GM12864 (cell line): ENCODE data around the gene MTHFS.
A peak's percentile ranks its signal among the peaks of the same experiment; 100 is the strongest.
"Not testable (repeated sequence)": the region's sequence is repeated elsewhere in the genome, so short reads cannot be mapped to it uniquely, and the experiment has no call there.

ENCODE experiments used
- DNase-seq: peaks from one replicate; pipeline ENCODE4 v3.0.0-alpha.2; 2011; ENCODE audit warnings: low read depth
- H3K4me3 ChIP-seq: 2 replicates; pipeline ENCODE4 v1.5.1; 2011; ENCODE audit warnings: mild to moderate bottlenecking, low read depth, low read length, control low read depth
- TF ChIP-seq, protein P1 (sequence below): IDR thresholded peaks from 2 replicates; pipeline ENCODE4 v1.5.1; 2011; ENCODE audit warnings: low read depth, mild to moderate bottlenecking, moderate library complexity, low read length, control low read depth, inconsistent platforms; ENCODE audit errors: missing control alignments

MTHFS gene

GRCh38 chr15:79914728-79915127 is 17.9 kb upstream of the MTHFS start:
- H3K4me3 ChIP-seq, result no peak overlapping the region
- DNase-seq, result no peak
- TF ChIP-seq, protein P1, sequence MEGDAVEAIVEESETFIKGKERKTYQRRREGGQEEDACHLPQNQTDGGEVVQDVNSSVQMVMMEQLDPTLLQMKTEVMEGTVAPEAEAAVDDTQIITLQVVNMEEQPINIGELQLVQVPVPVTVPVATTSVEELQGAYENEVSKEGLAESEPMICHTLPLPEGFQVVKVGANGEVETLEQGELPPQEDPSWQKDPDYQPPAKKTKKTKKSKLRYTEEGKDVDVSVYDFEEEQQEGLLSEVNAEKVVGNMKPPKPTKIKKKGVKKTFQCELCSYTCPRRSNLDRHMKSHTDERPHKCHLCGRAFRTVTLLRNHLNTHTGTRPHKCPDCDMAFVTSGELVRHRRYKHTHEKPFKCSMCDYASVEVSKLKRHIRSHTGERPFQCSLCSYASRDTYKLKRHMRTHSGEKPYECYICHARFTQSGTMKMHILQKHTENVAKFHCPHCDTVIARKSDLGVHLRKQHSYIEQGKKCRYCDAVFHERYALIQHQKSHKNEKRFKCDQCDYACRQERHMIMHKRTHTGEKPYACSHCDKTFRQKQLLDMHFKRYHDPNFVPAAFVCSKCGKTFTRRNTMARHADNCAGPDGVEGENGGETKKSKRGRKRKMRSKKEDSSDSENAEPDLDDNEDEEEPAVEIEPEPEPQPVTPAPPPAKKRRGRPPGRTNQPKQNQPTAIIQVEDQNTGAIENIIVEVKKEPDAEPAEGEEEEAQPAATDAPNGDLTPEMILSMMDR, result no peak

- TF ChIP-seq, protein P1, result peak; percentile 5
- H3K4me3 ChIP-seq, DNase-seq: not testable (repeated sequence)
These were observed 12.9 kb upstream of the MTHFS start for GRCh38 chr15:79909556-79910335.

DNA sequence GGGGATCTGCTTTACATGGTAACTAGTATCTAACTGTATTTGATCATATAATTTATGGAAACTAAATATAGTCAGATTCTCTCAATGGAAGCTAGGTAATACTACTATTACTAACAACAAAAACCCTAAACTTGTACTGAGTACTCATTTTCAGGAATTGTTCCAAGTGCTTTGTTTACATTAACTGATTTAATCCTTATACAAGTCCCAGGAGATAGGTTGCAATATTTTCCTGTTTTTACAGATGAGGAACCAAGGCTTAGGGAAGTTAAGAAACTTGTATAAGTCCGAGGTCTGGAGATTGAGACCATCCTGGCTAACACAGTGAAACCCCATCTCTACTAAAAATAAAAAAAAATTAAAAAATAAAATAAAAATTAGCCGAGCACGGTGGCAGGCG is 7.5 kb upstream of the MTHFS start:
- TF ChIP-seq, protein P1, result no peak
- no peak for DNase-seq
- no peak overlapping the region for H3K4me3 ChIP-seq

DNA sequence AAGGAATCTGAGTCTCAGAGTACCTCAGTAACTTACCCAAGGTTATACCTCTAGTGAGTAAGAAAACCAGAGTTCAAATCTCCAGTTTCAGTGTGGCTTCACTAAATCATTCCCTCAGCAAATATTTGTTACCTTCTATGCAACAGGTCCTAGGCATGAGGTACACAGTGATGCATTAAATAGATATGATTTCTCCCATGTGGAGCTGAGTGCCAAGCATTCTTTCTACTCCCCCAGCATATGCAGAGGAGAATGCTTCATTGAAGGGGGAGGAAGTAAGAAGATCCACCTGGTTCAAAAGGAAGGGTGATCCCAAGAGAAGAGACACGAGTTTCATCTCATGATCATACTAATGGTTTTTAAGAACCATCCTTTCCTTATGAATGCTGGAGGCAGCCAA is 6.8 kb upstream of the MTHFS start:
- no peak for DNase-seq
- TF ChIP-seq, protein P1, result no peak
- H3K4me3 ChIP-seq, result no peak overlapping the region

- no peak for DNase-seq
- TF ChIP-seq, protein P1, result no peak
- H3K4me3 ChIP-seq, result no peak overlapping the region
These were observed 6.3 kb upstream of the MTHFS start for GRCh38 chr15:79903144-79903543.

DNA sequence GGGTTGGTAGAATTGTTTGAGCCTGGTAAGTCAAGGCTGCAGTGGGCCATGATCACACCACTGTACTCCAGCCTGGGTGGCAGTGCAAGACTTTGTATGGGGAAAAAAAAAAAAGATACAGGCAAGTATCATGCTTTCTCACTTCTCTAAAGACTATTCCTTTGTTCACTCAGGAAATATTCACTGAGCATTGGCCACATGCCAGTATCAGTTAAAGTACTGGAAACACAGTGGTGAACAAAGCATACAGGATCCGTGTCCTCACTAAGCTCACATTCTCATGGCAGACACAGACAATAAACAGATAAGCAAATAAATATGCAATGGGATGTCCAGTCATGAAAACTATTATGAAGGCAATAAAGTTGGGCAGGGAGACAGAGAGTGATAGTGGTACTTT is 5.1 kb upstream of the MTHFS start:
- H3K4me3 ChIP-seq, result no peak overlapping the region
- peak; percentile 62 for DNase-seq
- TF ChIP-seq, protein P1, result no peak

- not testable (repeated sequence) for DNase-seq, H3K4me3 ChIP-seq
These were observed 4.1 kb upstream of the MTHFS start for GRCh38 chr15:79900818-79901378.
